Heart left ventricle (tissue), 13 donors: ENCODE measurements around the gene PODNL1.

Source experiments
- POLR2A ChIP-seq, 2 donors: fragments of 450-650 bp; IDR thresholded peaks; one replicate each; pipeline ENCODE4 v1.6.1; 2017; ENCODE audit warnings: antibody characterized with exemption in 2 of 2, mild to moderate bottlenecking in 2 of 2, moderate library complexity in 2 of 2
- TF ChIP-seq, protein P1 (sequence below), 12 donors: fragments of 200-600 bp; sonication (generic) in 4 of 12; IDR thresholded peaks; one replicate each; pipeline versions ENCODE4 v1.5.0 to v1.8.0; 2018 to 2022; ENCODE audit warnings: antibody characterized with exemption in 12 of 12, mild to moderate bottlenecking in 5 of 12
- donor health status: ischemic (EF 13 %, LVEDD 7.1; RV severe dilation, severe dysfunction).
- donor health status: DM: no; HTN: yes; CAD: no.
- donor health status: DM: no; HTN: no; CAD: no.
- donor health status: ischemic (EF 25% LVEDD 6.9; RV normal size, moderate dysfunction).
- donor health status: ischemic (EF 25% LVEDD 5.7; RV mildly dilated, moderate dysfunction).
- donor health status: ischemic (EF 35%, LVEDD 5.7; RV mildly dilated, moderate dysfunction).
- donor health status: nonischemic (EF 11% LVEDD 7.7; RV severe dilation, severe dysfunction).
- donor health status: DM: yes; HTN: yes; CAD: no.
- donor health status: PGD.
- donor health status: ischemic (EF 29% LVEDD 5.4; RV normal size, mild dysfunction).
- donor health status: nonischemic (EF 23%, LVEDD 6.1; RV moderate dilation, normal function).

DNA sequence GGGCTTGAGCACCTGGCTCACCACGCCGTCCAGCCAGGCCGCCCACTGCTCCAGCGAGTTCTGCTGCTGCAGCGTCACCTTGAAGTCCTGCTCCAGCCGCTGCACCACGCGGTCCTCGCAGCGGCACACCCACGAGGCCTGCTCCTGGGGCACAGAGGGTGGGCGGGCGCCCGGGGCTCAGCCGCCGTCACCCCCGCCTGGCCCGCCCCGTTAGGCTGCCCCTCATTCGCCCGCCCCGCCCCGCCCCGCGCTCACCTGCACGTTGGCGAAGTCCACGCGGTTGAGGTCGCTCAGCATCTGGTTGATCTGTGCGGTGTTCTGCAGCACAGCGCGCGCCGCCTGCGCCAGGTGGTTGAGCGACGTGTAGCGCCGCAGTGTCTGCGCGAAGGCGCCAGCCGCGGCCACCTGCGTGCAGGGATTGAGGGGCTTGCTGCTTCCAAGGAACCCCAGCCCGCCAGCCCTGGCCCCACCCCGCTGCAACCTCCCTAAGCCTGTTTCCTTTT is 25.4 kb upstream of the PODNL1 start:
- TF ChIP-seq, protein P1, sequence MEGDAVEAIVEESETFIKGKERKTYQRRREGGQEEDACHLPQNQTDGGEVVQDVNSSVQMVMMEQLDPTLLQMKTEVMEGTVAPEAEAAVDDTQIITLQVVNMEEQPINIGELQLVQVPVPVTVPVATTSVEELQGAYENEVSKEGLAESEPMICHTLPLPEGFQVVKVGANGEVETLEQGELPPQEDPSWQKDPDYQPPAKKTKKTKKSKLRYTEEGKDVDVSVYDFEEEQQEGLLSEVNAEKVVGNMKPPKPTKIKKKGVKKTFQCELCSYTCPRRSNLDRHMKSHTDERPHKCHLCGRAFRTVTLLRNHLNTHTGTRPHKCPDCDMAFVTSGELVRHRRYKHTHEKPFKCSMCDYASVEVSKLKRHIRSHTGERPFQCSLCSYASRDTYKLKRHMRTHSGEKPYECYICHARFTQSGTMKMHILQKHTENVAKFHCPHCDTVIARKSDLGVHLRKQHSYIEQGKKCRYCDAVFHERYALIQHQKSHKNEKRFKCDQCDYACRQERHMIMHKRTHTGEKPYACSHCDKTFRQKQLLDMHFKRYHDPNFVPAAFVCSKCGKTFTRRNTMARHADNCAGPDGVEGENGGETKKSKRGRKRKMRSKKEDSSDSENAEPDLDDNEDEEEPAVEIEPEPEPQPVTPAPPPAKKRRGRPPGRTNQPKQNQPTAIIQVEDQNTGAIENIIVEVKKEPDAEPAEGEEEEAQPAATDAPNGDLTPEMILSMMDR (IDR thresholded peaks at IDR 0.05): no peak
- no peak for TF ChIP-seq POLR2A (IDR thresholded peaks at IDR 0.05)
